Retinal pigment epithelial cell (primary cell): ENCODE measurements around the gene GLRA1.

Source experiments
- DNase-seq: peaks from one replicate; pipeline ENCODE4 v3.0.0-alpha.2; 2010; ENCODE audit warnings: low read depth
- H3K4me3 ChIP-seq: 2 replicates; pipeline ENCODE4 v1.5.1; 2011; ENCODE audit warnings: mild to moderate bottlenecking, low read length, control low read depth, moderate library complexity
- TF ChIP-seq, protein P1 (sequence below): conservative IDR thresholded peaks from 2 replicates; pipeline ENCODE4 v1.5.1; 2011; ENCODE audit warnings: low read depth, low read length, control low read depth, inconsistent platforms

GLRA1 gene

GRCh38 chr5:151924564-151925301 is at the start of gene GLRA1:
Gene GLRA1, minus strand, starts transcription at chr5:151924851. Its CDS starts 302 bp downstream, at chr5:151924549.
- TF ChIP-seq, protein P1, sequence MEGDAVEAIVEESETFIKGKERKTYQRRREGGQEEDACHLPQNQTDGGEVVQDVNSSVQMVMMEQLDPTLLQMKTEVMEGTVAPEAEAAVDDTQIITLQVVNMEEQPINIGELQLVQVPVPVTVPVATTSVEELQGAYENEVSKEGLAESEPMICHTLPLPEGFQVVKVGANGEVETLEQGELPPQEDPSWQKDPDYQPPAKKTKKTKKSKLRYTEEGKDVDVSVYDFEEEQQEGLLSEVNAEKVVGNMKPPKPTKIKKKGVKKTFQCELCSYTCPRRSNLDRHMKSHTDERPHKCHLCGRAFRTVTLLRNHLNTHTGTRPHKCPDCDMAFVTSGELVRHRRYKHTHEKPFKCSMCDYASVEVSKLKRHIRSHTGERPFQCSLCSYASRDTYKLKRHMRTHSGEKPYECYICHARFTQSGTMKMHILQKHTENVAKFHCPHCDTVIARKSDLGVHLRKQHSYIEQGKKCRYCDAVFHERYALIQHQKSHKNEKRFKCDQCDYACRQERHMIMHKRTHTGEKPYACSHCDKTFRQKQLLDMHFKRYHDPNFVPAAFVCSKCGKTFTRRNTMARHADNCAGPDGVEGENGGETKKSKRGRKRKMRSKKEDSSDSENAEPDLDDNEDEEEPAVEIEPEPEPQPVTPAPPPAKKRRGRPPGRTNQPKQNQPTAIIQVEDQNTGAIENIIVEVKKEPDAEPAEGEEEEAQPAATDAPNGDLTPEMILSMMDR = no peak
- DNase-seq = no peak
- H3K4me3 ChIP-seq = no peak within 1 kb of the TSS

GRCh38 chr5:151970885-151971284 is 46.2 kb upstream of the GLRA1 start:
- H3K4me3 ChIP-seq = no peak overlapping the region
- TF ChIP-seq, protein P1 = no peak
- no peak for DNase-seq

DNA sequence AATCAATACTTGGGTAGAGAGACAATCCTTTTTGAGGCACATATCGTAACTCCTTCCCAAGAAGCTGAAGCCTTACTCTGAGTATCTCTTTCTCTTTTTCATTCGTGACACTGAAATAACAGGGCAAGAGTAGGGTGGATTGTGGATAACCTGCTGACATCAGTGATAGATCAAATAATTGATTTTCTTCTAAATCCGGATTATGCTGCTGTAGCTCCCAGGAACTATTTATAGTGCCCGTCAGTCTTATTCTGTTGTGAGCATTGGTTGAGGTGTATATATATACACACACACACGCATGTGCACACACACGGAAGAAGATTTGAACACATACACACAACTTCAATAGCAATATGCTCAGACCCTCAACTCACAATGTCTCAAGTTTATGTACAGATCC is 43.2 kb upstream of the GLRA1 start:
- TF ChIP-seq, protein P1 = no peak
- H3K4me3 ChIP-seq = no peak overlapping the region
- no peak for DNase-seq

DNA sequence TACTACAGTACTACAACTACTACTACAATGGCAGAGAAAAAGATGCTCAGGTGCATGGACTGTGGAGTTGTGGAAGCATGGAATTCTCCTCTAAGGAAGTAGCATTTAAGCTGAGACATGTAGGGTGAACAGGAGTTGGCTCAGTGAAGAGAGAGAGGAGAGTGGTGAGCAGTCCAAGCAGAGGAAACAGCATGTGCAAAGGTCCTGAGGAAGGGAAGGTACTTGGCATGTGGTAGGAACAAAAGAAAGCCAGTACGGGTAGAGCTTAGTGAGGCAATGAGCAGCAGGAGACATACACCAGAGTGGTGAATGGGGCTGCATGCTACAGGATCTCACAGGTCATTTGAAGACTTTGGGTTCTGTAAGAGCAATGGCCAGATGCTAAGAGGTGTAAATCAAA is 41.4 kb upstream of the GLRA1 start:
- DNase-seq = no peak
- H3K4me3 ChIP-seq = no peak overlapping the region
- TF ChIP-seq, protein P1 = no peak

DNA sequence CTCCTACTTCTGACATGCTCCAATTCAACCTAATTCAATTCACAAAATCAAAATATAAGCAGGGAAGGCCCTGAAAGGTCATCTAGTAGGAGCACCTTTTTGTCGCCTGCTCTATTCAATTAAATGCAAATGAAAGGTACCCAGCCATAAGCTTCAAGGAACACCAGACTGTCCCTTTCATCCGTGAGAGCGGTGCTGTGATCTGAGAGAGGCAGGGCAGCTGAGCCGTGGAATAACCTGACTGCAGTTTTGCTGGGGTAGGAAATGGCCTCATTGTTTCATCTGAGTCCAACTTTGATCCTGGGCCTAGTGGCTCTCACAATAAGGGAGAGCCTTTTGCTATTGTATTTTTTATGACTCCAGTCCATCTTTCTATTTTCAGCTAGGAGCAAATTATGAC is 39.8 kb upstream of the GLRA1 start:
- no peak overlapping the region for H3K4me3 ChIP-seq
- TF ChIP-seq, protein P1 = no peak
- no peak for DNase-seq

DNA sequence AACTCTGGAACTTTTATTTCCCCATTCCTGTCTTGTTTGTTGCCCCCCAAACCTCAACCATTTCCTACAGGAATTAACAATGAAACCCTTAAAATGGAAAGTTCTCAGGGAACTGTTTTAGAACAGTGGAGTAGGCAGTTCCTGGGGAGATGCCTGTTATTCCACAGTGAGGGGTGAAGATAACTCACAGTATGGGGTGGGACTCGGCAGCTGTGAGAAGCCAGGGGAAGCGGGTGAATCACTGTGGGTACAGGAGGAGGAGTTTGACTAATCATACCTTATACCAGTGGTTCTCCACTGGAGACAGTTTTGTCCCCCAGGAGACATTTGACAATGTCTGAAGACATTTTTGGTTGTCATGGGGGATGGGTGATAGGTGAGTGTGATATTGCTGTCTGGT is 36.9 kb upstream of the GLRA1 start:
- no peak for DNase-seq
- no peak overlapping the region for H3K4me3 ChIP-seq
- TF ChIP-seq, protein P1 = no peak

DNA sequence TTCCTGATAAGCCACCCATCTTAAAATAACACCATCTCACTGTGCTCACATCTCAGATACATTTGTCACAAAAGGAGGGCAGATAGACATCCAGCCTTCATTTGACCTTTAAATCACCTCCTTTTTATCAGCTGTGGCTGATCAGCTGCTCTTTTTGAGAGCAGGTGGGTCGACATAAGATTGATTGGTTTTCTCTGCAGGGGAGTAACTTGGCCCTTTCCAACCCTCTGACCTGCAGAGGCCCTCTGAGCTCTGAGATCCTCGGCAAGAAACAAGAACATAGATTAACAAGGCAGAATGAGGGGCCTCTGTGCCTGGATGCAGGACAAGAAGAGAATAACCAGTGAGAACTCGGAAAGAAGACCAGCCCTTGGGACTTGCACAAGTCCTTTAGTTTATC is 33.5 kb upstream of the GLRA1 start:
- TF ChIP-seq, protein P1 = no peak
- no peak for DNase-seq
- no peak overlapping the region for H3K4me3 ChIP-seq
